Neural progenitor cell (in vitro differentiated cells): Measurements from ENCODE around the gene TNIK. TPM values are rescaled to one million over a fixed set of nuclear protein-coding genes. Genes with fewer than 3 reads are reported as not detected.

Experiments used
- DNase-seq: peaks from one replicate; pipeline ENCODE4 v3.0.0-alpha.2; 2016; ENCODE audit warnings: low spot score
- H2AFZ ChIP-seq: fragments of 200-600 bp; sonication (generic); replicated peaks from 2 replicates; pipeline ENCODE4 v1.6.1; 2016; ENCODE audit warnings: antibody characterized with exemption
- H3F3A ChIP-seq: fragments of 200-600 bp; sonication (generic); 2 replicates; pipeline ENCODE4 v1.6.1; 2016; ENCODE audit warnings: antibody characterized with exemption, low read depth
- H3K27ac ChIP-seq: fragments of 200-600 bp; sonication (generic); 2 replicates; pipeline ENCODE4 v1.5.1; 2016; ENCODE audit warnings: mild to moderate bottlenecking
- H3K27me3 ChIP-seq: fragments of 200-600 bp; sonication (generic); 2 replicates; pipeline ENCODE4 v1.6.1; 2016; ENCODE audit warnings: mild to moderate bottlenecking, moderate library complexity
- H3K36me3 ChIP-seq: fragments of 200-600 bp; sonication (generic); 2 replicates; pipeline ENCODE4 v1.5.1; 2016
- H3K4me1 ChIP-seq: fragments of 200-600 bp; sonication (generic); 2 replicates; pipeline ENCODE4 v1.6.1; 2016; ENCODE audit warnings: mixed run types
- H3K4me2 ChIP-seq: fragments of 200-600 bp; sonication (generic); 2 replicates; pipeline ENCODE4 v1.6.1; 2016
- H3K4me3 ChIP-seq: fragments of 200-600 bp; sonication (generic); 2 replicates; pipeline ENCODE4 v1.5.1; 2016
- H3K79me2 ChIP-seq: fragments of 200-600 bp; sonication (generic); 2 replicates; pipeline ENCODE4 v1.6.1; 2016; ENCODE audit warnings: low read depth
- H3K9ac ChIP-seq: fragments of 200-600 bp; sonication (generic); 2 replicates; pipeline ENCODE4 v1.6.1; 2016
- H3K9me3 ChIP-seq: fragments of 200-600 bp; sonication (generic); 2 replicates; pipeline ENCODE4 v1.5.1; 2016; ENCODE audit warnings: low read depth
- H4K20me1 ChIP-seq: fragments of 200-600 bp; sonication (generic); 2 replicates; pipeline ENCODE4 v1.6.1; 2016; ENCODE audit warnings: low read depth
- H3K27ac Mint-ChIP-seq: 3 replicates; pipeline ENCODE4 v1.8.0; 2021; ENCODE audit warnings: mixed read lengths
- H3K27me3 Mint-ChIP-seq: 2 replicates; pipeline ENCODE4 v1.8.0; 2022; ENCODE audit warnings: low read depth, mild to moderate bottlenecking, inconsistent platforms, moderate library complexity, mixed read lengths; ENCODE audit not compliant: insufficient read depth
- H3K36me3 Mint-ChIP-seq: 3 replicates; pipeline ENCODE4 v1.8.0; 2021; ENCODE audit warnings: mixed read lengths
- H3K4me1 Mint-ChIP-seq: 3 replicates; pipeline ENCODE4 v1.8.0; 2021; ENCODE audit warnings: mixed read lengths
- H3K4me3 Mint-ChIP-seq: 3 replicates; pipeline ENCODE4 v1.8.0; 2021; ENCODE audit warnings: mild to moderate bottlenecking, moderate library complexity, mixed read lengths
- H3K9me3 Mint-ChIP-seq: 3 replicates; pipeline ENCODE4 v1.8.0; 2020; ENCODE audit warnings: mixed read lengths
- EZH2 ChIP-seq: fragments of 200-600 bp; sonication (generic); IDR thresholded peaks from 2 replicates; pipeline ENCODE4 v1.6.1; 2017; ENCODE audit warnings: antibody characterized with exemption, mild to moderate bottlenecking, moderate library complexity
- EZH2phosphoT487 ChIP-seq: fragments of 200-600 bp; sonication (generic); IDR thresholded peaks from 2 replicates; pipeline ENCODE4 v1.6.1; 2017; ENCODE audit warnings: antibody characterized with exemption
- total RNA-seq: library from RNA; depleted of rRNA; stranded (reverse); fragments of >200 nt; gene quantifications from 2 replicates; pipeline ENCODE4 v1.2.3, GENCODE V29; 2015; ENCODE audit warnings: low replicate concordance
- TF ChIP-seq, protein P1 (sequence below): fragments of 200-600 bp; sonication (generic); IDR thresholded peaks from 2 replicates; pipeline ENCODE4 v1.5.1; 2017; ENCODE audit warnings: antibody characterized with exemption, mild to moderate bottlenecking

The TNIK gene
- total RNA-seq, 1 donor from 2014 or later, result 3.0 TPM

DNA sequence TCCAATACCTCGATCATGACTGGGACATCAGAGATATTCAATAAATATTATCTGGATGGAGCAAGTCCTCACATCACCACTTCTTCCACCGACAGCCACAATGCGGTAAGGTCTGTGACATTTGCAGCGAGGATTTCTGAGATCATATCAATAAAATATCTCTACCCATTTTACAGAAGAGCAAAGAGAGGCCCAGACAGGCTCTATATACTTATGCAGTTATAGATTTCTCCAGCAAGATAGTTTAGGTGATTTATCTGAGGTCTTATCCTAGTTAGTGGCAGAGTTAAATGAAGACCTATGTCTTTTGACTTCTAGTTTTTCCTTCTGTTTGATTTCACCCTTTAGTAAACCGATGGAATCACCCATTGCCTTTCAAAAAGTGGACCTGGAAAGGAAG, 81.6 kb downstream of the TNIK start:
- peak overlapping the region; percentile 21 for H3K4me3 Mint-ChIP-seq
- Histone ChIP-seq H3F3A (peaks cover 18% of the 10 kb centered on the region), H3K9ac (no peak overlapping the region), H3K27me3 (no peaks in the 10 kb centered on the region), H3K4me1 (peaks cover 39% of the 10 kb centered on the region), H3K4me2 (no peak overlapping the region), H3K79me2 (no peaks in the 10 kb centered on the region), H2AFZ (no peak overlapping the region), H4K20me1 (no peaks in the 10 kb centered on the region), H3K27ac (no peak overlapping the region), H3K9me3 (no peaks in the 10 kb centered on the region), H3K36me3 (no peaks in the 10 kb centered on the region), H3K4me3 (no peak overlapping the region)
- peaks cover 2% of the 10 kb centered on the region for H3K27me3 Mint-ChIP-seq
- H3K4me1 Mint-ChIP-seq, result peaks cover 65% of the 10 kb centered on the region
- no peaks in the 10 kb centered on the region for H3K9me3 Mint-ChIP-seq
- no peak for DNase-seq
- no peak overlapping the region for H3K27ac Mint-ChIP-seq
- TF ChIP-seq EZH2 (no peak), EZH2phosphoT487 (no peak)
- TF ChIP-seq, protein P1, sequence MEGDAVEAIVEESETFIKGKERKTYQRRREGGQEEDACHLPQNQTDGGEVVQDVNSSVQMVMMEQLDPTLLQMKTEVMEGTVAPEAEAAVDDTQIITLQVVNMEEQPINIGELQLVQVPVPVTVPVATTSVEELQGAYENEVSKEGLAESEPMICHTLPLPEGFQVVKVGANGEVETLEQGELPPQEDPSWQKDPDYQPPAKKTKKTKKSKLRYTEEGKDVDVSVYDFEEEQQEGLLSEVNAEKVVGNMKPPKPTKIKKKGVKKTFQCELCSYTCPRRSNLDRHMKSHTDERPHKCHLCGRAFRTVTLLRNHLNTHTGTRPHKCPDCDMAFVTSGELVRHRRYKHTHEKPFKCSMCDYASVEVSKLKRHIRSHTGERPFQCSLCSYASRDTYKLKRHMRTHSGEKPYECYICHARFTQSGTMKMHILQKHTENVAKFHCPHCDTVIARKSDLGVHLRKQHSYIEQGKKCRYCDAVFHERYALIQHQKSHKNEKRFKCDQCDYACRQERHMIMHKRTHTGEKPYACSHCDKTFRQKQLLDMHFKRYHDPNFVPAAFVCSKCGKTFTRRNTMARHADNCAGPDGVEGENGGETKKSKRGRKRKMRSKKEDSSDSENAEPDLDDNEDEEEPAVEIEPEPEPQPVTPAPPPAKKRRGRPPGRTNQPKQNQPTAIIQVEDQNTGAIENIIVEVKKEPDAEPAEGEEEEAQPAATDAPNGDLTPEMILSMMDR, result no peak
- no peaks in the 10 kb centered on the region for H3K36me3 Mint-ChIP-seq

DNA sequence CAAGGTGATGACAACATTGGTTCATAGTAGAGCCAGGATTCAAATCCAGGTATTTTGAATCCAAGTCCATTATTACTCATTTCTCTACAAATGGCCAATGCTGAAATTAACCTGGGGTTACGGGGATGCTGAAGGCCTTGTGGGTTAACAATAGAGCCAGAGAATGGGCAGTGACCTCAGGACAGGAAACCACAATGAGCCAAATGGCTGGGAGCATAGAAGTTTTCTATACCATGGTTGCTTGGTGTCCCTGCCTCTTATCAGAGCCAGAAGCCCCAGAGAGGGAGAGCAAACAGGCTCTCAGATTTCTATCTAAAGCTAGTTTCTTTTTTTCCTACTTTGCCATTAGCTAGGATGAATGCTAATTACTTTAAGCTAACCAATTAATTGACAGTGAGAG, 82.3 kb downstream of the TNIK start:
- no peaks in the 10 kb centered on the region for H3K9me3 Mint-ChIP-seq
- Histone ChIP-seq H3K36me3 (no peaks in the 10 kb centered on the region), H3K9ac (no peak overlapping the region), H3K27me3 (no peaks in the 10 kb centered on the region), H3K4me3 (no peak overlapping the region), H3F3A (peaks cover 10% of the 10 kb centered on the region), H3K27ac (no peak overlapping the region), H3K4me1 (peaks cover 31% of the 10 kb centered on the region), H3K4me2 (no peak overlapping the region), H2AFZ (no peak overlapping the region), H4K20me1 (no peaks in the 10 kb centered on the region), H3K79me2 (no peaks in the 10 kb centered on the region), H3K9me3 (no peaks in the 10 kb centered on the region)
- H3K36me3 Mint-ChIP-seq, result no peaks in the 10 kb centered on the region
- no peak for DNase-seq
- no peak overlapping the region for H3K4me3 Mint-ChIP-seq
- H3K27ac Mint-ChIP-seq, result no peak overlapping the region
- H3K27me3 Mint-ChIP-seq, result peaks cover 2% of the 10 kb centered on the region
- H3K4me1 Mint-ChIP-seq, result peaks cover 57% of the 10 kb centered on the region
- no peak for TF ChIP-seq EZH2
- TF ChIP-seq, protein P1, result no peak
- TF ChIP-seq EZH2phosphoT487, result no peak

DNA sequence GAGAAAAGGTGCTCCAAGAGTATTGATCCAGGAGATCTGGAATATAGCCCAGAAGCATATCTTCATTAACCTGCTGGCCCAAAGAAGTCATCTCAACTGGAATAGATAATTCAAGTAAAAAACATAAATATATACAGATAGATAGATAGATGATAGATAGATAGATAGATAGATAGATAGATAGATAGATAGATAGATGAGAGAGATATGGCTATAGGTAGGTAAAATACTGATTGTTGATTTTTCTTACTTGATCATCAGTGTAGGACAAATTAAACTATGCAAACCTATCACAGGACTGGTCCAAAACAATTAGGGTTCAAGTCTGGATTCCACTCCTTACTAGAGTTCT, 83.6 kb downstream of the TNIK start:
- no peak overlapping the region for H3K4me3 Mint-ChIP-seq
- DNase-seq, result no peak
- peaks cover 2% of the 10 kb centered on the region for H3K27me3 Mint-ChIP-seq
- Histone ChIP-seq H3K9me3 (no peaks in the 10 kb centered on the region), H3K27me3 (no peaks in the 10 kb centered on the region), H3F3A (peaks cover 10% of the 10 kb centered on the region), H2AFZ (no peak overlapping the region), H3K4me1 (peaks cover 30% of the 10 kb centered on the region), H3K4me3 (no peak overlapping the region), H3K27ac (no peak overlapping the region), H4K20me1 (no peaks in the 10 kb centered on the region), H3K4me2 (no peak overlapping the region), H3K36me3 (no peaks in the 10 kb centered on the region), H3K9ac (no peak overlapping the region), H3K79me2 (no peaks in the 10 kb centered on the region)
- peaks cover 49% of the 10 kb centered on the region for H3K4me1 Mint-ChIP-seq
- no peak overlapping the region for H3K27ac Mint-ChIP-seq
- H3K9me3 Mint-ChIP-seq, result no peaks in the 10 kb centered on the region
- TF ChIP-seq, protein P1, result no peak
- no peak for TF ChIP-seq EZH2phosphoT487
- TF ChIP-seq EZH2, result no peak
- no peaks in the 10 kb centered on the region for H3K36me3 Mint-ChIP-seq
